PC-3 (cell line): ENCODE measurements around the gene GRHL3. TPM values are rescaled to one million over a fixed set of nuclear protein-coding genes. Genes with fewer than 3 reads are reported as not detected.

Source experiments
- ATAC-seq: fragments of 200-7000 bp; cut with Tn5 transposase; 2 replicates; pipeline ENCODE4 v1.9.1; 2020; ENCODE audit warnings: mild to moderate bottlenecking, moderate library complexity
- BruUV-seq: library from RNA; stranded (reverse); fragments of 400-500 nt; replicated peaks from 2 replicates; lab custom pipeline; 2021; lab: Mats Ljungman, UMichigan
- CTCF ChIA-PET: fragments of 300-600 bp; sonication (Branson Sonifier 250); formaldehyde crosslinking; loops from one replicate; lab custom pipeline; 2022; ENCODE audit warnings: antibody characterized with exemption; lab: Charles Lee
- POLR2A ChIA-PET: fragments of 300-600 bp; sonication (Branson Sonifier 250); formaldehyde crosslinking; loops from one replicate; lab custom pipeline; 2022; ENCODE audit warnings: antibody characterized with exemption; ENCODE audit not compliant: unreplicated experiment; lab: Charles Lee
- DNase-seq: peaks from one replicate; pipeline ENCODE4 v3.0.0-alpha.2; 2015
- H2AFZ ChIP-seq: fragments of 300-600 bp; sonication (generic); 2 replicates; pipeline ENCODE4 v1.6.0; 2016; ENCODE audit warnings: antibody characterized with exemption, low read length
- H3F3A ChIP-seq: fragments of 300-600 bp; sonication (generic); one replicate; pipeline ENCODE4 v1.6.0; 2017; ENCODE audit warnings: antibody characterized with exemption, low read length, control low read depth, mild to moderate bottlenecking; ENCODE audit not compliant: unreplicated experiment
- H3K27ac ChIP-seq: fragments of 300-600 bp; sonication (generic); 2 replicates; pipeline ENCODE4 v1.5.1; 2016; ENCODE audit warnings: mild to moderate bottlenecking, low read length
- H3K27me3 ChIP-seq: fragments of 300-600 bp; sonication (generic); 2 replicates; pipeline ENCODE4 v1.6.1; 2016; ENCODE audit warnings: low read length, mixed read lengths
- H3K36me3 ChIP-seq: fragments of 300-600 bp; sonication (generic); 2 replicates; pipeline ENCODE4 v1.6.1; 2016; ENCODE audit warnings: low read depth, mixed run types, low read length, mixed read lengths
- H3K4me1 ChIP-seq: fragments of 300-600 bp; sonication (generic); 2 replicates; pipeline ENCODE4 v1.5.1; 2016; ENCODE audit warnings: low read length; ENCODE audit not compliant: insufficient read depth
- H3K4me2 ChIP-seq: fragments of 300-600 bp; sonication (generic); 2 replicates; pipeline ENCODE4 v1.6.0; 2016; ENCODE audit warnings: low read length
- H3K4me3 ChIP-seq: fragments of 300-600 bp; sonication (generic); 2 replicates; pipeline ENCODE4 v1.5.1; 2016; ENCODE audit warnings: mild to moderate bottlenecking, low read length, mixed read lengths
- H3K79me2 ChIP-seq: fragments of 300-600 bp; sonication (generic); 2 replicates; pipeline ENCODE4 v1.6.1; 2017; ENCODE audit warnings: low read length, mixed read lengths
- H3K9ac ChIP-seq: fragments of 300-600 bp; sonication (generic); 2 replicates; pipeline ENCODE4 v1.6.0; 2016; ENCODE audit warnings: mild to moderate bottlenecking, low read length
- H3K9me2 ChIP-seq: fragments of 300-600 bp; sonication (generic); replicated peaks from 2 replicates; pipeline ENCODE4 v1.6.1; 2016; ENCODE audit warnings: mixed run types, low read length, mixed read lengths
- H3K9me3 ChIP-seq: fragments of 300-600 bp; sonication (generic); 2 replicates; pipeline ENCODE4 v1.6.1; 2016; ENCODE audit warnings: low read length, mixed read lengths
- H4K20me1 ChIP-seq: fragments of 300-600 bp; sonication (generic); 2 replicates; pipeline ENCODE4 v1.6.1; 2016; ENCODE audit warnings: low read length, mixed read lengths
- EZH2 ChIP-seq: fragments of 300-600 bp; sonication (generic); IDR thresholded peaks from one replicate; pipeline ENCODE4 v1.6.1; 2017; ENCODE audit warnings: antibody characterized with exemption, mild to moderate bottlenecking, low read length; ENCODE audit not compliant: unreplicated experiment
- EZH2phosphoT487 ChIP-seq: fragments of 300-600 bp; sonication (generic); IDR thresholded peaks from 2 replicates; pipeline ENCODE4 v1.6.1; 2018; ENCODE audit warnings: mild to moderate bottlenecking, antibody characterized with exemption, low read length, borderline replicate concordance
- intact Hi-C: fragments of 100-400 bp; cut with micrococcal nuclease; formaldehyde crosslinking; loops from 2 replicates; pipeline ENCODE4 v1.9.0; 2023
- total RNA-seq: library from RNA; depleted of rRNA; stranded (reverse); fragments of >200 nt; gene quantifications from 2 replicates; pipeline ENCODE4 v1.2.3, GENCODE V29; 2014
- TF ChIP-seq, protein P1 (sequence below): fragments of 300-600 bp; sonication (generic); conservative IDR thresholded peaks from 2 replicates; pipeline ENCODE4 v1.5.1; 2017; ENCODE audit warnings: antibody characterized with exemption, low read depth, mild to moderate bottlenecking, low read length

Gene GRHL3
- total RNA-seq, 1 experiment from 2014 or later, result 3.5 TPM

DNA sequence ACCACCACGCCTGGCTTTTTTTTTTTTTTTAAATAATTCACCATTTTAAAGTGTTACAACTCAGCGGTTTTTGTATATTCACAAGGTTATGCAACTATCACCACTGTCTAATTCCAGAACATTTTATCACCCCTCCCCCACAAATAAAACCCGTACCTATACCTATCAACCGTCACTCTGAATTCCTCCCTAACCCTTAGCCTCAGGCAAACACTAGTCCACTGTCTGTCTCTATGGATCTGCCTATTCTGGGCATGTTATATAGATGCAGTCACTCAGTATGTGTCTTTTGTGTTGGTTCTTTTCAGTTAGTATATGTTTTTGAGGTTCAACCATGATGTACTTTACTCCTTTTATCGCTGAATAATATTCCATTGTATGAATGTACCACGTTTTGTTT lies 19.3 kb upstream of the GRHL3 start:
- H3K4me3 ChIP-seq, result no peak overlapping the region
- H3K27ac ChIP-seq, result no peak overlapping the region
- BruUV-seq, result no TSS peak
- no peaks in the 10 kb centered on the region for H3K9me2 ChIP-seq
- peaks cover 11% of the 10 kb centered on the region for H3K4me1 ChIP-seq
- H3K36me3 ChIP-seq, result no peaks in the 10 kb centered on the region
- no peak overlapping the region for H3K4me2 ChIP-seq
- TF ChIP-seq EZH2 (no peak), EZH2phosphoT487 (no peak)
- TF ChIP-seq, protein P1, sequence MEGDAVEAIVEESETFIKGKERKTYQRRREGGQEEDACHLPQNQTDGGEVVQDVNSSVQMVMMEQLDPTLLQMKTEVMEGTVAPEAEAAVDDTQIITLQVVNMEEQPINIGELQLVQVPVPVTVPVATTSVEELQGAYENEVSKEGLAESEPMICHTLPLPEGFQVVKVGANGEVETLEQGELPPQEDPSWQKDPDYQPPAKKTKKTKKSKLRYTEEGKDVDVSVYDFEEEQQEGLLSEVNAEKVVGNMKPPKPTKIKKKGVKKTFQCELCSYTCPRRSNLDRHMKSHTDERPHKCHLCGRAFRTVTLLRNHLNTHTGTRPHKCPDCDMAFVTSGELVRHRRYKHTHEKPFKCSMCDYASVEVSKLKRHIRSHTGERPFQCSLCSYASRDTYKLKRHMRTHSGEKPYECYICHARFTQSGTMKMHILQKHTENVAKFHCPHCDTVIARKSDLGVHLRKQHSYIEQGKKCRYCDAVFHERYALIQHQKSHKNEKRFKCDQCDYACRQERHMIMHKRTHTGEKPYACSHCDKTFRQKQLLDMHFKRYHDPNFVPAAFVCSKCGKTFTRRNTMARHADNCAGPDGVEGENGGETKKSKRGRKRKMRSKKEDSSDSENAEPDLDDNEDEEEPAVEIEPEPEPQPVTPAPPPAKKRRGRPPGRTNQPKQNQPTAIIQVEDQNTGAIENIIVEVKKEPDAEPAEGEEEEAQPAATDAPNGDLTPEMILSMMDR, result no peak
- no peaks in the 10 kb centered on the region for H3K27me3 ChIP-seq
- ChIA-PET POLR2A (no interaction called here), CTCF (no interaction called here)
- H3K79me2 ChIP-seq, result no peaks in the 10 kb centered on the region
- no peaks in the 10 kb centered on the region for H4K20me1 ChIP-seq
- intact Hi-C loops, result no loop called here
- no peak overlapping the region for H3K9ac ChIP-seq
- peaks cover 9% of the 10 kb centered on the region for H3F3A ChIP-seq
- DNase-seq (no peak), ATAC-seq (no peak)
- no peaks in the 10 kb centered on the region for H3K9me3 ChIP-seq
- no peak overlapping the region for H2AFZ ChIP-seq

DNA sequence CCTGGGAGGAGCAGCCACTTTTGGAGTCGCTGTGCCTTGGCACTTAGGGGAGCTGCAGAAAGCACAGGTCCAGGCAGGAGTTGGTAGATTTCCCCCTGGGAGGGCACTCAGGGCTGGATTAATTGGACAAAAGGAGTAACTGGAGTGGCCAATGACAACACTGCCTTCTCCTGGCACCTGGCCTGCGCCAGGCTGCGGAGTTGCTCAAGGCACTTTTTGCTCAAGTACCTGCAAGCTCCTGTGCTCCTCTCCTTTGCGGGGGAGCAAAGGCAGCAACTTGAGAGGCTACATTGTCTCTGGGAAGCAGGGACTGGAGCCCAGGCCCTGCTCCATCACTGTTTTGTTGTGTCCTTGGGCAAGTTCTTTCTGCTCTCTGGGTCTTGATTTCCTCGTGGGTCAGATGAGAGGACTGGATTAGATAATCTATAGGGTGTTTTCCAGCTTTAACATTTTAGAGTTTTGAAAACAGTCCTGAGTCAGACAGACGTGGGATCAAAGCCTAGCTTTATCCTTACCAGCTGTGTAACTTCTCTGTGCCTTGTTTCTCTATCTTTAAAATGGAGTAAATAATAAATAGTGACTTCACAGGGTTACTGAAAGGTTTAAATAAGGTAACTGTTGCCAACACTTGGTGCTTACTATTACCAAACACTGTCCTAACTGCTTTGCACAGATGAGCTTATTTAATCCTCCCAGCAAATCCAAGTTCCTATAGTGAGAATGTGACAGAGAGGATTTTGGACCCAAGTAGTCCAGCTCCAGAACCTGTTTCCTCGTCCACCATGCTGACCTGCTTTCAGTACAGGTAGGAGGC lies 18.0 kb upstream of the GRHL3 start:
- Histone ChIP-seq H3K4me3 (no peak overlapping the region), H3K27me3 (no peaks in the 10 kb centered on the region), H3K9me3 (no peaks in the 10 kb centered on the region), H3K36me3 (no peaks in the 10 kb centered on the region), H3F3A (no peaks in the 10 kb centered on the region), H3K4me2 (no peak overlapping the region), H2AFZ (no peak overlapping the region), H3K4me1 (no peaks in the 10 kb centered on the region; the same call in 1 of the 2 replicates), H3K9ac (no peak overlapping the region), H4K20me1 (no peaks in the 10 kb centered on the region), H3K9me2 (no peaks in the 10 kb centered on the region), H3K79me2 (no peaks in the 10 kb centered on the region), H3K27ac (no peak overlapping the region)
- no TSS peak for BruUV-seq
- intact Hi-C loops, result no loop called here
- no peak for TF ChIP-seq EZH2phosphoT487
- CTCF ChIA-PET, result no interaction called here
- ATAC-seq (no peak), DNase-seq (no peak)
- POLR2A ChIA-PET, result no interaction called here

DNA sequence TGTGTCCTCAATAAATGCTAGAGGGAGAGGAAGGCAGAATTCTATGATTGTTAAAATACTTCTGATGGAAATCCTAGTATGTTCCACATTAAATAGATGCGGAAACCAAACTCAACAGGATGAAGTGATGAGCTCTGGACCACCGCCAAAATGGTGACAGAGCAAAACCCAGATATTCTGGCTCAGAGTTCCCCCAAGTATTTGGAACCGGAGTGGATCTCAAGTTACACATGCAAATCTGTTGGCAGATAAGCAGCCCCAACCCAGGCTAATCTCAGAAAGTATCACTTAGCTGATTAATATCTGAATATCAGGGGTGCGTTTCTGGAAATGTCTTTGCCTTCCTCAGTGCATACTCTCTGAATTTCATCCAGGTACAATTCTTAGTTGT lies 17.4 kb upstream of the GRHL3 start:
- intact Hi-C loops, result no loop called here
- no peak overlapping the region for H3K4me3 ChIP-seq
- no peak overlapping the region for H3K27ac ChIP-seq
- H3K9me2 ChIP-seq, result no peaks in the 10 kb centered on the region
- ChIA-PET CTCF (no interaction called here), POLR2A (no interaction called here)
- no peaks in the 10 kb centered on the region for H4K20me1 ChIP-seq
- H3K36me3 ChIP-seq, result no peaks in the 10 kb centered on the region
- H3K9ac ChIP-seq, result no peak overlapping the region
- DNase-seq, result no peak
- no peaks in the 10 kb centered on the region for H3K4me1 ChIP-seq
- H3K79me2 ChIP-seq, result no peaks in the 10 kb centered on the region
- TF ChIP-seq, protein P1, result no peak
- TF ChIP-seq EZH2phosphoT487 (no peak), EZH2 (no peak)
- no peak overlapping the region for H3K4me2 ChIP-seq
- no peaks in the 10 kb centered on the region for H3F3A ChIP-seq
- no peak overlapping the region for H2AFZ ChIP-seq
- no peaks in the 10 kb centered on the region for H3K27me3 ChIP-seq
- ATAC-seq, result no peak
- no peaks in the 10 kb centered on the region for H3K9me3 ChIP-seq
- no TSS peak for BruUV-seq
